Neural cell (in vitro differentiated cells): ENCODE measurements around the gene PCBP4. TPM values are rescaled to one million over a fixed set of nuclear protein-coding genes. Genes with fewer than 3 reads are reported as not detected.
"Not testable (repeated sequence)": the region's sequence is repeated elsewhere in the genome, so short reads cannot be mapped to it uniquely, and the experiment has no call there.

Experiments
- H2AFZ ChIP-seq: fragments of 200-600, 300-800 bp; sonication (generic), shearing (Covaris generic); 2 replicates; pipeline ENCODE4 v1.6.0; 2014; ENCODE audit warnings: low read depth, mild to moderate bottlenecking, antibody characterized with exemption, low read length, moderate library complexity
- H3F3A ChIP-seq: fragments of 200-600 bp; shearing (Covaris generic); 2 replicates; pipeline ENCODE4 v1.6.1; 2016; ENCODE audit warnings: mild to moderate bottlenecking, moderate library complexity, mixed read lengths, antibody characterized with exemption, low read length; ENCODE audit not compliant: insufficient read depth, poor library complexity, severe bottlenecking
- H3K27ac ChIP-seq: fragments of 200-600, 300-800 bp; sonication (generic), shearing (Covaris generic); 2 replicates; pipeline ENCODE4 v1.5.1; 2014; ENCODE audit warnings: mild to moderate bottlenecking, low read length, moderate library complexity
- H3K27me3 ChIP-seq: fragments of 300-800, 200-600 bp; sonication (generic), shearing (Covaris generic); 2 replicates; pipeline ENCODE4 v1.6.0; 2014; ENCODE audit warnings: mild to moderate bottlenecking, low read depth, low read length, moderate library complexity; ENCODE audit not compliant: insufficient read depth
- H3K36me3 ChIP-seq: fragments of 300-800, 200-600 bp; sonication (generic), shearing (Covaris generic); 2 replicates; pipeline ENCODE4 v1.5.1; 2014; ENCODE audit warnings: mild to moderate bottlenecking, antibody characterized with exemption, low read length, moderate library complexity; ENCODE audit not compliant: insufficient read depth
- H3K4me2 ChIP-seq: fragments of 300-800, 200-600 bp; sonication (generic), shearing (Covaris generic); 2 replicates; pipeline ENCODE4 v1.6.0; 2014; ENCODE audit warnings: mild to moderate bottlenecking, low read length
- H3K4me3 ChIP-seq: fragments of 300-800, 200-600 bp; sonication (generic), shearing (Covaris generic); 2 replicates; pipeline ENCODE4 v1.5.1; 2014; ENCODE audit warnings: mild to moderate bottlenecking, low read length, moderate library complexity
- H3K79me2 ChIP-seq: fragments of 200-600 bp; shearing (Covaris generic); replicated peaks from 2 replicates; pipeline ENCODE4 v1.6.0; 2014; ENCODE audit warnings: mild to moderate bottlenecking, low read length, moderate library complexity; ENCODE audit not compliant: insufficient read depth
- H3K9ac ChIP-seq: fragments of 300-800, 200-600 bp; sonication (generic), shearing (Covaris generic); 2 replicates; pipeline ENCODE4 v1.6.1; 2016; ENCODE audit warnings: mild to moderate bottlenecking, low read length, mixed read lengths
- H3K9me2 ChIP-seq: fragments of 200-600 bp; shearing (Covaris generic); 2 replicates; pipeline ENCODE4 v1.6.1; 2016; ENCODE audit warnings: mild to moderate bottlenecking, low read length, mixed read lengths; ENCODE audit not compliant: insufficient read depth
- H3K9me3 ChIP-seq: fragments of 200-600, 300-800 bp; sonication (generic), shearing (Covaris generic); 2 replicates; pipeline ENCODE4 v1.6.1; 2016; ENCODE audit warnings: mild to moderate bottlenecking, mixed run types, low read length, moderate library complexity, mixed read lengths
- H4K20me1 ChIP-seq: fragments of 200-600 bp; shearing (Covaris generic); 2 replicates; pipeline ENCODE4 v1.6.1; 2016; ENCODE audit warnings: mild to moderate bottlenecking, mixed run types; ENCODE audit not compliant: insufficient read depth
- CTCF ChIP-seq: fragments of 450-650 bp; IDR thresholded peaks from 2 replicates; pipeline ENCODE4 v1.5.1; 2014; ENCODE audit warnings: antibody characterized with exemption, mild to moderate bottlenecking, moderate library complexity; ENCODE audit not compliant: poor library complexity, severe bottlenecking
- EP300 ChIP-seq: fragments of 450-650 bp; conservative IDR thresholded peaks from 2 replicates; pipeline ENCODE4 v1.6.1; 2014; ENCODE audit warnings: antibody characterized with exemption, mild to moderate bottlenecking, moderate library complexity; ENCODE audit not compliant: poor library complexity, severe bottlenecking
- EZH2 ChIP-seq: fragments of 200-600, 300-800 bp; shearing (Covaris generic), sonication (generic); IDR thresholded peaks from 2 replicates; pipeline ENCODE4 v1.6.1; 2014; ENCODE audit warnings: antibody characterized with exemption, low read length, borderline replicate concordance, mild to moderate bottlenecking; ENCODE audit not compliant: insufficient read depth, poor library complexity, severe bottlenecking
- MXI1 ChIP-seq: fragments of 450-650 bp; conservative IDR thresholded peaks from 2 replicates; pipeline ENCODE4 v1.6.1; 2014; ENCODE audit warnings: antibody characterized with exemption, mild to moderate bottlenecking; ENCODE audit not compliant: poor library complexity, severe bottlenecking
- POLR2AphosphoS5 ChIP-seq: IDR thresholded peaks from 2 replicates; pipeline ENCODE4 v1.6.1; 2012
- RAD21 ChIP-seq: fragments of 450-650 bp; conservative IDR thresholded peaks from 2 replicates; pipeline ENCODE4 v1.6.1; 2014; ENCODE audit warnings: antibody characterized with exemption, mild to moderate bottlenecking, moderate library complexity
- REST ChIP-seq: IDR thresholded peaks from 2 replicates; pipeline ENCODE4 v1.6.1; 2012; ENCODE audit warnings: borderline replicate concordance
- SMC3 ChIP-seq: fragments of 450-650 bp; conservative IDR thresholded peaks from 2 replicates; pipeline ENCODE4 v1.6.1; 2014; ENCODE audit warnings: antibody characterized with exemption, mild to moderate bottlenecking, moderate library complexity; ENCODE audit not compliant: poor library complexity
- TAF1 ChIP-seq: IDR thresholded peaks from 2 replicates; pipeline ENCODE4 v1.6.1; 2012; ENCODE audit warnings: low read depth
- polyA plus RNA-seq: library from polyadenylated mRNA; depleted of rRNA; stranded (reverse); fragments of >200 nt; gene quantifications from 2 replicates; pipeline ENCODE4 v1.2.3, GENCODE V29; 2014

Gene PCBP4
- polyA plus RNA-seq, 1 donor from 2014 or later = 251 TPM

GRCh38 chr3:51930439-51930838, 36.8 kb downstream of the PCBP4 start:
- H3K9me3 ChIP-seq = no peaks in the 10 kb centered on the region
- no peak overlapping the region for H3K4me2 ChIP-seq
- H3K36me3 ChIP-seq = no peaks in the 10 kb centered on the region
- no peaks in the 10 kb centered on the region for H3K79me2 ChIP-seq
- H4K20me1 ChIP-seq = no peaks in the 10 kb centered on the region
- no peaks in the 10 kb centered on the region for H3K9me2 ChIP-seq
- H2AFZ ChIP-seq = no peak overlapping the region
- H3K9ac ChIP-seq = no peak overlapping the region
- no peaks in the 10 kb centered on the region for H3K27me3 ChIP-seq
- no peak overlapping the region for H3K27ac ChIP-seq
- TF ChIP-seq CTCF = no peak
- no peak for TF ChIP-seq SMC3
- no peak for TF ChIP-seq EP300
- TF ChIP-seq POLR2AphosphoS5 = no peak
- TF ChIP-seq RAD21 = no peak
- no peak for TF ChIP-seq REST
- TF ChIP-seq TAF1 = no peak
- no peak for TF ChIP-seq MXI1
- no peak for TF ChIP-seq EZH2
- no peak overlapping the region for H3K4me3 ChIP-seq
- no peaks in the 10 kb centered on the region for H3F3A ChIP-seq

GRCh38 chr3:51929420-51930003, 37.7 kb downstream of the PCBP4 start:
- Histone ChIP-seq H3K36me3 (no peaks in the 10 kb centered on the region), H3F3A (no peaks in the 10 kb centered on the region), H3K27me3 (no peaks in the 10 kb centered on the region), H3K4me3 (no peak overlapping the region), H4K20me1 (no peaks in the 10 kb centered on the region), H3K4me2 (no peak overlapping the region), H3K9ac (no peak overlapping the region), H2AFZ (no peak overlapping the region), H3K9me2 (no peaks in the 10 kb centered on the region), H3K79me2 (no peaks in the 10 kb centered on the region), H3K9me3 (no peaks in the 10 kb centered on the region), H3K27ac (no peak overlapping the region)
- no peak for TF ChIP-seq MXI1
- TF ChIP-seq RAD21 = no peak
- TF ChIP-seq CTCF = no peak
- no peak for TF ChIP-seq EP300
- no peak for TF ChIP-seq TAF1
- no peak for TF ChIP-seq POLR2AphosphoS5
- TF ChIP-seq SMC3 = no peak
- no peak for TF ChIP-seq REST
- no peak for TF ChIP-seq EZH2

- H3K4me3 ChIP-seq, H3K9ac ChIP-seq, H2AFZ ChIP-seq, H3K9me3 ChIP-seq, H3K36me3 ChIP-seq, H3F3A ChIP-seq, H3K79me2 ChIP-seq, H3K4me2 ChIP-seq, H3K27ac ChIP-seq, H3K27me3 ChIP-seq, H4K20me1 ChIP-seq, H3K9me2 ChIP-seq: not testable (repeated sequence)
Observed at GRCh38 chr3:51928981-51929380, 38.3 kb downstream of the PCBP4 start.
